LHCN-M2 (cell line): ENCODE results near the gene JAML. TPM values are rescaled to one million over a fixed set of nuclear protein-coding genes. Genes with fewer than 3 reads are reported as not detected.

ENCODE experiments used
- DNase-seq: peaks from one replicate; pipeline ENCODE4 v3.0.0-alpha.2; 2012; ENCODE audit warnings: low read depth
- total RNA-seq: library from RNA; depleted of rRNA; stranded (reverse); fragments of >200 nt; gene quantifications from 2 replicates; pipeline ENCODE4 v1.2.3, GENCODE V29; 2014; rRNA removed

Gene JAML
- total RNA-seq, 1 experiment from 2014 or later, result not detected

DNA sequence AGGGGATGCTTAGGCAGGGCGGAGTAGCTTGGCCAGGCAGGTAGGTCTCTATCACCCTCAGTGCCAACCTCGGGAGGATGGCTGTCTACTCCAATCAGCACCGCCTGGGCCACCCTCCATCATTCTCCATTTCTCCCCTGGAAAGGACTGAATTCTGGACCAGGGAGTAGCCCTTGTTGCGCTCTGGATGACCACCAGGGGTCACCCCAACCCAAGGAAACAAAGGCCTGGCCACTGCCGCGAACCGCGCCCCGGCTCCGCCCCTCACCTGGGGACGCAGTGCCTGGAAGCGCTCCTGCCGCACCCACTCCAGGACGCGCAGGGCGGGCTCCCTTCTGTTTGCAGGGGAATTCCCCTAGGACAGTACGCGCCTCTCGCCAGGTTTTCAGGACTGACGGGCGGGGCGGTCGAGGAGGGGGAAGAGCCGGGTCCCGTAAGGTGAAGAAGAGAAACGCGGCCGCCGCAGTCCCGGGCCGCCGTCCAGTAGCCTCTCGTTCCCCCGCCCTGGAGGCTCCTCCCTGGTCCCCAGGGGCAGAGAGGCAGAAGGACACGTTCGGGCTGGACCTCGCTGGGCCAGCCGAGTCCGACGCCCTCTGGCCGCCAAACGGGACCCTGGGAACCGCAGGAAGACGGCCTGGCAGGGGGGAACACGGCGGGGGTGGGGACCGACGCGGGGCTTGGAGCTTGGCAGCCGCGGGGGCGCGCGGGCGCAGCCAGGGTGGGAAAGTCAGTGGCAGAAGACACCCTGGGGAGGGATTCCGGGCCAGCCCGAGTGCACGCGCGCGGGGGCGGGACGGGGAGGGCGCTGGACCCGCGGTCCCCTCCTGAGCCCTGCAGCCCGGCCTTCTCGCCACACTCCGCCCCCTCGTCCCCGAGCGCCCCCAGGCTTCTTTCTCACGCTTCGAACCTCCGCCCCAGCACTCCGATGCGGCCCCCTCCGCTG, 79.3 kb downstream of the JAML start:
- DNase-seq, result peak; percentile 35

GRCh38 chr11:118144301-118145268, 80.2 kb downstream of the JAML start:
- no peak for DNase-seq

Other genes starting within 250 kb of the JAML start
- not detected in 2 replicates for gene IL10RA, start 238.6 kb downstream of the JAML start, total RNA-seq
- gene TMPRSS4, start 147.9 kb downstream of the JAML start, total RNA-seq, result not detected in 2 replicates
- not detected in 2 replicates for gene SMIM35, start 138.0 kb downstream of the JAML start, total RNA-seq
- not detected in 2 replicates for gene SCN4B, start 72.2 kb downstream of the JAML start, total RNA-seq
- not detected in 2 replicates for gene SCN2B, start 48.4 kb downstream of the JAML start, total RNA-seq
- 0.06 TPM in 1 of 2 replicates, not detected in the other for gene MPZL3, start 27.4 kb upstream of the JAML start, total RNA-seq
- gene MPZL2, start 39.3 kb upstream of the JAML start, total RNA-seq, result not detected in 2 replicates
- not detected in 2 replicates for gene CD3E, start 79.7 kb upstream of the JAML start, total RNA-seq
- not detected in 2 replicates for gene CD3D, start 117.7 kb upstream of the JAML start, total RNA-seq
- gene CD3G, start 119.3 kb upstream of the JAML start, total RNA-seq, result not detected in 2 replicates
- gene UBE4A, start 134.6 kb upstream of the JAML start, total RNA-seq, result 41.7 and 48.5 TPM in 2 replicates
- 31.6 and 42.5 TPM in 2 replicates for gene ATP5MG, start 176.6 kb upstream of the JAML start, total RNA-seq
- gene KMT2A, start 211.5 kb upstream of the JAML start, total RNA-seq, result 26.5 and 28.1 TPM in 2 replicates